ENCODE data around the gene SEMA3F.

SEMA3F gene

GRCh38 chr3:50132421-50133282 lies 22.5 kb upstream of the SEMA3F start:
- DNase-seq (ENCODE audit: low read depth in 2 of 2) = no peak

GRCh38 chr3:50133283-50133615 lies 21.9 kb upstream of the SEMA3F start:
- no peak for DNase-seq (ENCODE audit: low read depth in 2 of 2)

DNA sequence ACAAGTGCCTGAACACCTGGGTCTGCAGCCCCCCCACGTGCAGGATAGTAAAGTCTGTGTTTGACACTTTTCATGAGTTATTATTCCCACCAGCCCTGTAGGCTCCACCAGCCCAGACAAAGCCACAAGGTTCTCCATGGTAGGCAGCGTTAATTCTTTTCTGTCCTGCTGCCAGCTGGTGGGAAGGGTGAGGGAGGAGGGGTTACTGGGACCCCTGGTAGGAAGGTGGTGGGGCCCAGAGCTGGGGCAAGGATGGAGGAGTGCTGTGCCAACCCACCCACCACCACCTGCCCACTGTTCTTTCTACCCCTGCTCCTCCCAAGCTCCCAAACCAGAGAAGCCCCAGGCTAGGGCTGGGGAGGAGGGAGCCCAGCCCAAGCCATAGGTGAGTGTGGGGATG lies 20.8 kb upstream of the SEMA3F start:
- DNase-seq (ENCODE audit: low read depth in 2 of 2) = no peak

DNA sequence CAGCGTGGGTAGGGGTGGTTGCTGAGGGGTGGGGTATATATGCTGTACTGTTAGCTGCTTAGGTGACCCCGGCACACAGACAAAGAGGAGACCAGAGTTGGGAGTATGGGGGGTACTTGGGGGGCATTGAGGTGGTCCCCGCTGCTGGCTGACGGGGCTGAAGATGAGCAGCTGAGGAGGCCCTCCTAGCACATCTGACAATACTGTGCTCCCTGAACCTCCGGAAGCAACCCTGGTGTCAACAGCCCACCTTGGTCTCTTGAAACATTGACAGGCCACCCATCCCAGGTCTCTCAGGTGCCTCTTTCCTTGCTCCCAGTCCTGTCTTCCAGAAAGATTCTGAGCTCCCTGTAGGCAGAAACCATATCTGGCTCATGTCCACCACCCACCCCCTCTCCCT lies 19.2 kb upstream of the SEMA3F start:
- no peak for DNase-seq (ENCODE audit: low read depth in 2 of 2)

- DNase-seq (ENCODE audit: low read depth in 2 of 2) = no peak
These were observed 18.3 kb upstream of the SEMA3F start for GRCh38 chr3:50136714-50137405.

DNA sequence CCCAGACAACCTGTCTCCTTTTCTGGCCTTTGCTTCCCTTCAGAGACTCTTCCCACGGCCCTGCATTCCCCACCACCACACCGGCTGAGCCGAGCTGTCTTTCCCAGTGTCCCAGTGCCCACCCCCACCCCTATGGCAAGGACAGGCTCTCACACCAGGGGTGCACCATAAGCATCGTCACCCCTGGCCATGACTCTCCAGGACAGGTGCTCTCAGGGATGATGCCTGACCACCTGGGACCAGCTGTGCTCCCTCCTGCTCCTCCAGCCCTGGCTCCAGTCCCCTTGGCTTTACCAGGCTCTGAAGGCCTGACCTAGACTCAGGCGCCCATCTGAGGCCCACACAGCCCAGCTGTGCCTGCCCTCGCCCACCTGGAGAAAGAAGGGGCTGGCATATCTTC lies 17.6 kb upstream of the SEMA3F start:
- DNase-seq (ENCODE audit: low read depth in 2 of 2) = no peak

DNA sequence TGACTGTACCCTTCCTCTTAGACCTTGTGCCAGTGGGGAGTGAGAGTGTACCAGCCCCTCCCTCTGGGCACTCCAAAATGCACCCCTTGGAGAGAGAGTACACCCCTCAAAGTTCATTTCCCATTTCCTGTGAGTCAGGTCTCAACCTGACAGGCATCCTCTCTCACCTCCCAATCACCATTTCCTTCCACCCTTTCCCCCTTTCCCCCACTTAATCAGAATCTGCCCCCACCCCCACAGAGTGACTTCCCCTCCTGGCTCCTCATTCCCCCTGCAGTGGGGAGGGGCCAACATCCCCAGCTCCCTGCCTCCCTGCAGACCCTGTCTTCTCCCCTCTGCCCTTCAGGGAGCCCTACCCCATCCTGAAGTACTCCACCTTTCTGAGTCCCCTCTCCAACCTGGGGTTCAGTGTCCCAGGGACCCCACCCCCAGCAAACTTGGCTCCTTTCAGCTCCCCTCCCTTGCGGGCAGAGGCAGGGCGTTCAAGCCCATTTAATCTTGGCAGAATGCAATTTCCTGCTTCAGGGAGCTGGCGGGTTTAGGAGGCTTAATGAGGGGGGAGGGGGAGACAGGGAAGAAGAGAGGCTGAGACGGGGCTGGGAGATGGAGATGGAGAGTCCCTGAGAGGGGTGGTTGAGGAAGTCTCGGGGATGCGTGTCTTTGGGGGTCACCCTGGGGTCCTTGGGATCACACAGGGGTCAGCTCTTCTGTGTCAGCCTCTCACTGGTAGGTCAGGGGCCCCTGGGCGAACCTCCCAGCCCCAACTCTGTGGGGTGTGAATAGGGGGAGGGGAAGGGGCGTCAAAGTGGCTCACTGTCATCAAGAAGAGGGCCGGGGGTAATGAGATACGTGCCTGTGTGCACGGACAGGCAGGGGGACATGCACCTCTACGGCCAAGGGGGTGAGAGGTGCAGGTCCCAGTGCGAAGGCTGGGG lies 16.6 kb upstream of the SEMA3F start:
- no peak for DNase-seq (ENCODE audit: low read depth in 2 of 2)

DNA sequence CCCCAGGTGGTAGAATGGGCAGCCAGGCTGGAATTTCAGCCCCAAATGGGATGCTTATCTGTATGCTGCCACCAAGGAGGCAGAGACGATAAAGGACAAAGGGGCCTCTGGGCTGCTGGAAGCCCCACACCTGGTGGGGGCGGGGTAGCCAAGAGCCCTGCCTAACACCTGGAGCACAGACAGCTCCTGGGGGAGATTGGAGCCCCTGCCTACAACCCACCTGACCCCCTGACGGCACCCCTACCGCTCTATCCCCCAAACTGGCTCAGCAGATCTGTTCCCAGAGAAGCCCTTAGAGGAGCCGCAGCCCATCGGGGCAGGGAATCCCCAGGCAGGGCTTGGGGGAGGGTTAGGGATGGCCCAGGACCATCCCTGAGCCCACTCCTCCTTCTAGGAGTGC lies 15.8 kb upstream of the SEMA3F start:
- DNase-seq (ENCODE audit: low read depth in 2 of 2) = no peak

DNA sequence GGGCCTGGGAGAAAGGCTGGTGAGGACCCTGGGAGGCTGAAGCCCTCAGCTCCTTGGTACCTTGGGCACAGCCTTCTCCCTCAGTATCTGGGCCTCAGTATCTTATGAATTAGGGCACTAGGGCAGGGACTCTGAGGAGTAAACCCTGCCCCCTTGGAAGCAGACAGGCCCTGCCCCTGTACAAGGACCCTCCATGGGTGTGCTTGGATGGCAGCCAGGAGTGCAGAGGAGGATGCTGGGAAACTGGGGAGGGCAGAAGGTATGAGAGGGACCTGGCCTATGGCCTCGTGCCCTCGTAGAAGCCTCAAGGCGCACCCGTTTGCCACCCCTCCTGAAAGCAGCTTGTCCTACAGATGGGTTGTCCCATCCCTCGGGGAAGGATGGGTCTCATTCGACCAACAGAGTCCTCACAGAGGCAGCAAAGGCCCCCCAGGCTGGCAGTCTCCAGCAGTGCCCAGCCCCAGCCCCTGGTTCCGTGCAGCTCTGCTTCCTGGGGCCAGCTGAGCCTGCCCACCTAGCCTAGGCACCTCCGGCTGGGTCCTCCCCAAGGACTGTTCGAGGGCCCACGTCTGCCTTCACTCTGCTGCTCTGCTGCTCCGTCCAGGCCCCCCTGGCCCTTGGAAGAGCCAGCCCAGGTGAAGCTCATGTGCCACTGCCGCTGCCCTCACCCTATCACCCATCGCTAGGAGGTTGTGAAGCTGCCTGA lies 15.3 kb upstream of the SEMA3F start:
- no peak for DNase-seq (ENCODE audit: low read depth in 2 of 2)

- DNase-seq (ENCODE audit: low read depth in 2 of 2) = no peak
These were observed 14.1 kb upstream of the SEMA3F start for GRCh38 chr3:50140990-50141389.

GRCh38 chr3:50146316-50146901 lies 8.7 kb upstream of the SEMA3F start:
- DNase-seq (ENCODE audit: low read depth in 2 of 2) = no peak

DNA sequence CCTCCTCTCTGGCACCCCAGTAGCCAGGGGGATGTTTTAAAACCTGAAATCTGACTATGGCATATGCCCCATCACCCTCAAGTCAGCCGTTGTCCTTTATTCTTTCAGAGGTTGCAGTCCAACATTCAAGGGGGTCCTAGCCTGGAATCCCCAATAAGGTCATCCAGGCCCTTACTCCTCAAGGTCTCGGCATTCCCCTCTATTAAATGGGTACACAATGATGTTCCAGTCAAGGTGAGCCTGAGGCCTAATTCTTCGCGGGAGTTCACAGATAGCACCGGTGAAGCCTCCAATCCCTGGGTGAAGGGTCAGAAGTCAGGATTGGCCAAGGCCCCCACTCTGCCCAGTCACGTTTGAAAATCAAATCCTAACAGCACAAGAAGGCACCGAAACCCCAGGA lies 8.1 kb upstream of the SEMA3F start:
- DNase-seq (ENCODE audit: low read depth in 2 of 2) = no peak

DNA sequence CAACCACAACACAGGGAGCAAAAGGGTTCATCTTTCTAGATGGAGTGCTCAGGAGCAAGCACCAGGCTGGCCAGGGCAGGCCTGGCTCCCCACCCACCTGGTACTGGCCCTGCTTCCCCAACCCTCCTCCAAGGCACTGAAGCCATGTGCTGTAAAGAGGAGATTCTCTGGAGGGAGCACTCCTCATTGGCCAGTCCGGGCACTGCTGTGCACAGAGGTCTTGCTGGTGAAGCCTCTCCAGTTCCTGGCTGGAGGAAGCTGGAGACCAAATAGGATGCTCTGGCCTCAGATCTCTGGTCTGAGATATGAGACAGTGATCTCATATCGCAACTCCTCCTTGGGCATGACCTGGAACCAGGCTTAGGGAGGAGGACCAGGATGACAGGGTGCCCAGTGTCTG lies 7.7 kb upstream of the SEMA3F start:
- no peak for DNase-seq (ENCODE audit: low read depth in 2 of 2)

DNA sequence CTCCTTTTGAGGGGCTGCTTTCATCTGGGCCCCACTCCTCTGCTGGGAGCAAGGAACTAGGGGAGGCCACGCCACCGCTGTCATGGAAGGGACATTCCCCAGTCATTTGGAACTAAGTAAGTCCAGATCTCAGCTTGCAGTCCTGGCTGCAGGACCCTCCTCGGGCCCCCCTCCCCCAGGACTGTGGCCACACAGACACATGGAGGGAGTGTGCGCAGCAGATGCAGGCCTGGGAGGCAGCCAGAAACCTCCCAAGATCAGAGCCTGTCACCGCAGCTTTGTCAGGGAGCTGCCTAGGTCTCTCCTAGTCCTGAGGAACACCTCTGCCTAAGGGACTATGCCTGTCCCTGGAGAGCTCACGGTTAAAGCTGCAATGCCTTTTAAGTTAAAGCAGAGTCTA lies 7.3 kb upstream of the SEMA3F start:
- no peak for DNase-seq (ENCODE audit: low read depth in 2 of 2)

GRCh38 chr3:50150404-50150750 lies 4.7 kb upstream of the SEMA3F start:
- no peak for DNase-seq (ENCODE audit: low read depth in 2 of 2)

GRCh38 chr3:50150863-50151686 lies 4.0 kb upstream of the SEMA3F start:
- no peak for DNase-seq (ENCODE audit: low read depth in 2 of 2)

- no peak for DNase-seq (ENCODE audit: low read depth in 2 of 2)
These were observed 3.4 kb upstream of the SEMA3F start for GRCh38 chr3:50151728-50152127.

DNA sequence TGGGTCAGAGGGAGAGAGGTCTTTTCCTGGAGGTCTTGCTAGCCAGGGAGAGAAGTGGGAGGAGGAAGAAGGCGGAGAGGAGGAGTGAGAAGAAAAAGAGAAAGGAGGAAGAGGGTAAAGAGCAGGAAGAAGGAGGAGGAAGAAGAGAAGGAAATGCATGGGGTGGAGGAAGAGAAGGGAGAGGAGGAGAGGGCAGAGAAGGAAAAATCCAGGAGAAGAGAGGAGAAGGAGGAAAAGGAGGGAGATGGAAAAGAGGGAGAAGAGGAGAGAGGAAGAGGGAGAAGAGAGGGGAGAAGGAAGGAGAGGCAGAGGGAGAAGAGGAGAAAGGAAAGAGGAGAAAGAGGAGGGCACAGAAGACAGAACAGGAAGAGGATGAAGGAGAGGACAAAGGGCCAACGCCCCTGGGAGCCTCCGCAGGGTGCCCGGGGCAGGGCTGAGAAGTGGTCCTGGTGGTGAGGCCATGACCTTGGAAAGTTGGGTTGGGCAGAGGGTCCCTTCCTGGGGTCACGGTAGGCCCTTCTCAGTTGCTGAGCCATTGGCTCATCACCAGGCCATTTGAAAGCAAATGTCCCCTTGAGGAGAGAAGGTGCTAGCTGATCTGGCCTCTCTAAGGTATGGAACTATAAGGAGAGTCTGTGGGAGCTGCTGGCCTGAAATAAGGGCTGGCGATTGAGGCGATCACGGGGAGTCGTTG lies 1.2 kb upstream of the SEMA3F start:
- no peak for DNase-seq (ENCODE audit: low read depth in 2 of 2)

GRCh38 chr3:50154476-50154839 lies 666 bp upstream of the SEMA3F start:
- DNase-seq (ENCODE audit: low read depth in 2 of 2) = no peak

DNA sequence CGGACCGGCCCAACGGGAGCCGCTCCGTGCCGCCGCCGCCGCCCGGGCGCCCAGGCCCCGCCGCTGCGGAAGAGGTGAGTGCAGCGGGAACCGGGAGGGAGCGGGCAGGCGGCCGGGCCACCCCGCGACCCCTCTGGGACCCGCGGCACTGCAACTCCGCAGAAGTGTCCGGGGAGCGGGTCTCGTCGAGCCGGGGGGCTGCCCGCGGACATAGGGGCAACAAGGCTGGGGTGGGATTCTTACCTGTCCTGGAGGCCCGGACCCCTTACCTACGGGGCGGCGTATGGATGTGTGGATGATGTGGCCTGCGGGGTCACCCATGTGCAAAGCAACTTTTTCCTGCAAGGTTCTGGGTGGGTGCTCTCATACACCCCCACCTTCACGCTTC lies 361 bp downstream of the SEMA3F start:
- no peak for DNase-seq (ENCODE audit: low read depth in 2 of 2)
